ENCODE data around the gene P3H2. TPM values are rescaled to one million over a fixed set of nuclear protein-coding genes. Genes with fewer than 3 reads are reported as not detected.

Gene P3H2
- total RNA-seq, 1 donor from 2014 or later = 21.9 TPM

- no peak overlapping the region for H3K4me3 Mint-ChIP-seq (ENCODE audit: unreplicated experiment)
- H3K4me1 Mint-ChIP-seq (ENCODE audit: low read depth) = no peaks in the 10 kb centered on the region
- H3K27me3 Mint-ChIP-seq (ENCODE audit: low read depth) = no peaks in the 10 kb centered on the region
- H3K36me3 Mint-ChIP-seq (ENCODE audit: low read depth) = peaks cover 1% of the 10 kb centered on the region
- peaks cover 7% of the 10 kb centered on the region for H3K9me3 Mint-ChIP-seq (ENCODE audit: low read depth)
- no peak overlapping the region for H3K27ac Mint-ChIP-seq (ENCODE audit: unreplicated experiment)
- DNase-seq (ENCODE audit: low spot score) = no peak
- no peak for TF ChIP-seq CTCF (IDR thresholded peaks at IDR 0.05)
Observed at GRCh38 chr3:189921770-189922169, 198.9 kb downstream of the P3H2 start.

- Mint-ChIP-seq H3K4me1 (ENCODE audit: low read depth) (no peaks in the 10 kb centered on the region), H3K36me3 (ENCODE audit: low read depth) (no peaks in the 10 kb centered on the region), H3K4me3 (ENCODE audit: unreplicated experiment) (no peak overlapping the region), H3K27ac (ENCODE audit: unreplicated experiment) (no peak overlapping the region), H3K9me3 (ENCODE audit: low read depth) (no peaks in the 10 kb centered on the region), H3K27me3 (ENCODE audit: low read depth) (no peaks in the 10 kb centered on the region)
- TF ChIP-seq CTCF (IDR thresholded peaks at IDR 0.05) = no peak
- no peak for DNase-seq (ENCODE audit: low spot score)
Observed at GRCh38 chr3:189914799-189915198, 205.9 kb downstream of the P3H2 start.

GRCh38 chr3:189911001-189911400 is 209.7 kb downstream of the P3H2 start:
- no peaks in the 10 kb centered on the region for H3K9me3 Mint-ChIP-seq (ENCODE audit: low read depth)
- H3K4me3 Mint-ChIP-seq (ENCODE audit: unreplicated experiment) = no peak overlapping the region
- no peaks in the 10 kb centered on the region for H3K27me3 Mint-ChIP-seq (ENCODE audit: low read depth)
- peaks cover 7% of the 10 kb centered on the region for H3K4me1 Mint-ChIP-seq (ENCODE audit: low read depth)
- no peak for DNase-seq (ENCODE audit: low spot score)
- no peaks in the 10 kb centered on the region for H3K36me3 Mint-ChIP-seq (ENCODE audit: low read depth)
- no peak for TF ChIP-seq CTCF (IDR thresholded peaks at IDR 0.05)
- no peak overlapping the region for H3K27ac Mint-ChIP-seq (ENCODE audit: unreplicated experiment)

GRCh38 chr3:189909573-189909972 is 211.1 kb downstream of the P3H2 start:
- H3K36me3 Mint-ChIP-seq (ENCODE audit: low read depth) = no peaks in the 10 kb centered on the region
- no peaks in the 10 kb centered on the region for H3K27me3 Mint-ChIP-seq (ENCODE audit: low read depth)
- no peaks in the 10 kb centered on the region for H3K9me3 Mint-ChIP-seq (ENCODE audit: low read depth)
- TF ChIP-seq CTCF (IDR thresholded peaks at IDR 0.05) = no peak
- H3K4me1 Mint-ChIP-seq (ENCODE audit: low read depth) = peaks cover 7% of the 10 kb centered on the region
- H3K4me3 Mint-ChIP-seq (ENCODE audit: unreplicated experiment) = no peak overlapping the region
- DNase-seq (ENCODE audit: low spot score) = no peak
- H3K27ac Mint-ChIP-seq (ENCODE audit: unreplicated experiment) = no peak overlapping the region

- TF ChIP-seq CTCF (IDR thresholded peaks at IDR 0.05) = no peak
- H3K36me3 Mint-ChIP-seq (ENCODE audit: low read depth) = no peaks in the 10 kb centered on the region
- H3K27me3 Mint-ChIP-seq (ENCODE audit: low read depth) = no peaks in the 10 kb centered on the region
- peaks cover 7% of the 10 kb centered on the region for H3K4me1 Mint-ChIP-seq (ENCODE audit: low read depth)
- DNase-seq (ENCODE audit: low spot score) = no peak
- H3K4me3 Mint-ChIP-seq (ENCODE audit: unreplicated experiment) = no peak overlapping the region
- no peaks in the 10 kb centered on the region for H3K9me3 Mint-ChIP-seq (ENCODE audit: low read depth)
- no peak overlapping the region for H3K27ac Mint-ChIP-seq (ENCODE audit: unreplicated experiment)
Observed at GRCh38 chr3:189909139-189909538, 211.6 kb downstream of the P3H2 start.

All from chondrocyte (in vitro differentiated cells).